ENCODE results near the gene POC1A.
"Not testable (repeated sequence)": the region's sequence is repeated elsewhere in the genome, so short reads cannot be mapped to it uniquely, and the experiment has no call there.

POC1A gene

GRCh38 chr3:52183786-52184445 lies 29.7 kb upstream of the POC1A start:
- no peak for DNase-seq (ENCODE audit: low read depth in 2 of 2)

- no peak for DNase-seq (ENCODE audit: low read depth in 2 of 2)
These were observed 28.5 kb upstream of the POC1A start for GRCh38 chr3:52182691-52183090.

DNA sequence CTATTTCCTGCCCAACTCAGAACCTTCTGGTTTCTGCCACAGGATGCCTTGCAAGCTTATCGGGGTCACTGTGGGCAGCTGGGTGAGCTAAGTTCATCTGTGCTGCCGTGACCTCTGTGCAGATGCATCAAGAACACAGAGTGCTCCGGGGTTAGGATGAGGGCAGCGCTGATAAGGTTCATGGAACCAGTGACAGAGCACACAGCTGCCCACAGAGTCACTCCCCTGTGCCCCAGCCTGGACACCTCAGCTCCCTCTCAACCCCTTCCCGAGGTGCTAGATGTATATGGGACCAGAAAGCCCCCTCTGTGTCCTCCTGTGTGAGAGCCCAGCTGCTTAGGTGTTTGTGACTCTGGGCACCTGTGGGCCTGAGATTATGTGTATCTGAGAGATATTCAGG lies 28.0 kb upstream of the POC1A start:
- no peak for DNase-seq (ENCODE audit: low read depth in 2 of 2)

DNA sequence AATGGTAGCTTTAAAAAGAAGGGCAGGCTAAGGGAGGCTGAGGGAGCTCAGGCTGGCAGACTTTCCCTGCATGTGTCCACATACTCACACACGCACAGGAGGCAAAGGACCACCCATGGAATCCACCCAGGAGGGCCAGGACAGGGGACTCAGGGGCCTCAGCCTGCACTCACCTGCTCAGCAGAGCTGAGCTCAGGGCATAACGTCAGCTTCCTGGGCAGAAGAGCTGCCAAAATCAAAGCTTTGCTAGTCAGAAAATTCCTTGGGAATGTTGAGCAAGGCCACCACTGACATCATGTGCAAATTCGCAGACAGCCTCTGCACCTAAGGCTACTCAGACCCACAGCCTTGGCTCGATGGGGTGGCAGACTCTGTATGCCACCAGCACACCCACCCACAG lies 27.3 kb upstream of the POC1A start:
- DNase-seq (ENCODE audit: low read depth in 2 of 2), result no peak

GRCh38 chr3:52178537-52178936 lies 24.3 kb upstream of the POC1A start:
- DNase-seq (ENCODE audit: low read depth in 2 of 2), result no peak

- DNase-seq (ENCODE audit: low read depth in 2 of 2), result not testable (repeated sequence)
These were observed 23.9 kb upstream of the POC1A start for GRCh38 chr3:52178126-52178525.

DNA sequence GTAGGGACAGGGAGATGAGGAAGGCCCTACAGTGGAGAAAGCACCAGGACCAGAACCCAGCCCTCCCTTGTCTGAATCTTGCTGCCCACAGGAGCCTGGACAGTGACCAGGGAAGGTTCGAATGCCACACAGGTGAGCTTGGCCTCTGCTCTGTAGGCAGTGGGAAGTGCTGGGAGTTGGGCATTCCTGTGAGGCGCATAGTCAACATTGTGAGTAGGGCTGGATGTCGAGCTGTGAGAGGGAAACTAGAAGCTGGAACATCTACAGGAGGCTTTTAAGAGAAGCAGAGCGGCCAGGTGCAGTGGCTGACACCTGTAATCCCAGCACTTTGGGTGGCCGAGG lies 23.4 kb upstream of the POC1A start:
- no peak for DNase-seq (ENCODE audit: low read depth in 2 of 2)

DNA sequence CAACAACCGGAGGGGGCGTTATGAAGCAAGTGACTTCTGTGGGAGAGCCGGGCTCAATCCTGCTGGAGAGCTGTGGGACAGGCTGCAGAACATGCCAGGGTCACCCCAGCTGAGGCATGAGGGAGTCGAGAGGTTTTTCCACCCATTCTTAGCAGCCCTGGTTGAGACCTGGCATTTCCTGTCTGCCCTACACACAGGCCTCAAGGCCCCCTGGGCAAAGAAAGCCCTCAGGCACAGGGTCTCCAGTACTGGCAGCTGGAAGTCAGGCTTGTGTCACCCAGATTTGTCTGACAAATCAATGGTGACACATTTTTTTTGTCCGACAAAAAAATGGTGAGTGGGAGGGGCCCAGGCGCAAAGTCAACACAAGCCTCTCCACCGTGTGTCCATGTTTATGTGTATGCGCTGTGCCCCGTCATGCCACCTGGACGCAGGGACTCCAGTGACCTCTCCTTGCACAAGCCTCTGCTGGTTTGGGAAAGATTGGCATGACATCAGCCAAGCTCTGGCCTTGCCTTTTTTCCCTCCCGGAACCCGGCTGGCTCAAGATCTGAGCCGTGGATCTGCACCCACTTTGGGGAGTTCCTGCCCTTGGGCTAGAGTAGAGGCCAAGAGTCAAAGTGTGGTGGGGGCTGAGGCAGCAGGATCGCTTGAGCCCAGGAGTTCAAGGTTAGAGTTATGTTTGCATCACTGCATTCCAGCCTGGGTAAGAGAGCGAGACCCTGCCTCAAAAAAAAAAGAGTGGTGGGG lies 22.9 kb upstream of the POC1A start:
- DNase-seq (ENCODE audit: low read depth in 2 of 2), result no peak

DNA sequence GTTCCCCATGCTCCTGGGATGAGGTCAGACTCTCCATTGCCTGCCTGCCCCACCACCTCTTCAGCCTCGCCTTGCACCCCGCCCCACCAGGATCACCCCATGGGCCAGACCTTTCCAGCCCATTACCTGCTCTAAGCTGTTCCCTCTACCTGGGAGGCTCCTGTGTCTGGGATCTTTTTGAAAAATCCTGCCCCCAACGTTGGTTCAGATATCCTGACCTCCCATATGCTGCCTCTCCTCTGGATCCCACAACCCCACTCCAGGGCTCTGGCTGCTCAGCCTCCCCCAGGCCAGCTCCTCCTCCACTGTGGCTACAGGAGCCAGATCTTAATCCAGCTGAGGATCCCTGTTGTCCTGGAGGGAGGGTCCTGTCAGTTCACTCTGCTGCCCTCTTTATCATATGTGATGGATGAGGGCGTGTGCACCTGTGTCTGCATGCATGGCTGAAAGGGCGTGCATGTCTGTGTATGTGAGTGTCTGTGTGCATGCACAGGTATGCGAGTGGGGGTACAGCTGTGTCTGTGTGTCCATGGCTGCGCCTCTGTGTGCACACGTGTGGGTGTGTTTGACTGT lies 22.0 kb upstream of the POC1A start:
- no peak for DNase-seq (ENCODE audit: low read depth in 2 of 2)

DNA sequence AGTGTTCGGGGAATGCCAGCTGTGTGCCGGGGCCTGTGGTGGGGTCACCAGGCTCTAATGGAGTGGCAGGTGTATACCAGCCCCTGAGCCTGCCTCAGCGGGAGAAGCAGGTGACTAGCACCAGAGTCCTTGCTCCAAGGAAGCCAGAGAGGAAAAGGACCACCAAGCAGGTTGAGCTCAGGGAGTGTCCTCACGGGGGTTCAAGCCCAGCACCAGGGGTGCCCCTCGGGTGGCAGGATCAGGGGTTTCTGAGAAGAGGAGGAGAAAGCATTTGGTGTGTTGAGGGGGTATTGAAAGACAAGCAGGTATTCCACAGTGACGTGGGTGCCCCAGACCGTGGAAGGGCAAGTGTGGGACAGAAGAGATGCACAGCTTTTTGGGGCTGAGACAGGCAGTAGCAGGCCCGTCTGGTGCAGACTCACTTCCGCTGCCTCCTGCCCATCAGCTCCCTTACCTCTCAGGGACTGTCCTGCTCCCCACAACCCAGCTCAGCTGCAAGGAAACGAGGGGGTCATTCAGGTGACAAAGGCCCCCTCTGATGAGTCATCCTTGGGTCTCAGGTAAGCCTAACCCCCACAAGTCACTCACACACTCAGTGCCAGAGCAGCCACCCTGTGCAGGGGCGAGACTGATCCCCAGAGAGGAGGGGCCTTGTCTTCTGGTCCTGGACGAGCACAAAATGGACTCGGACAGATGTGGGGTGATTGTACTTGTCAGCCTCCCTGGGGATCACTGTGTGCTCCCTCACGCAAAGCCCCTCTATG lies 21.4 kb upstream of the POC1A start:
- no peak for DNase-seq (ENCODE audit: low read depth in 2 of 2)

DNA sequence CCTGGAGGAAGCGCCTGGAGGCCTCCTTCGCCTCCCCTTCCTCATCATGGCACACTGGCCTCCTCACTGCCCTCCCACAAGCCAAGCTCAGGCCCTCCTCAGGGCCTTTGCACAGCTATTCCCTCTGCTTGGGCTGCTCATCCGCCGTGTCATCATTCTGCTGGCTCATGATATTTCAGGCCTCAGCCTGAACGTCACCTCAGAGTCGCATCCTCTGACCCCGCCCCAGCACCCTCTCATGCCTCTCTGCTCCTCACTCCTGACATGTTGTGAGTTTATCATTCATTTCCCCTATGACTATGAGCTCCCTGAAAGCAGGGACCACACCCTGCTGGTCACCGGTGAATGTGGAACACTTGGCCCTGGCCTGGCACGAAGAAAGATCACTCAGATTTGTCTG lies 20.7 kb upstream of the POC1A start:
- DNase-seq (ENCODE audit: low read depth in 2 of 2), result no peak

GRCh38 chr3:52173101-52173500 lies 18.9 kb upstream of the POC1A start:
- DNase-seq (ENCODE audit: low read depth in 2 of 2), result no peak

- DNase-seq (ENCODE audit: low read depth in 2 of 2), result no peak
These were observed 18.1 kb upstream of the POC1A start for GRCh38 chr3:52172262-52172757.

- DNase-seq (ENCODE audit: low read depth in 2 of 2), result peak in 1 of 2 experiments; percentile 3
These were observed 17.5 kb upstream of the POC1A start for GRCh38 chr3:52171514-52172261.

- DNase-seq (ENCODE audit: low read depth in 2 of 2), result not testable (repeated sequence)
These were observed 16.0 kb upstream of the POC1A start for GRCh38 chr3:52170217-52170616.

- no peak for DNase-seq (ENCODE audit: low read depth in 2 of 2)
These were observed 13.0 kb upstream of the POC1A start for GRCh38 chr3:52167240-52167639.

- no peak for DNase-seq (ENCODE audit: low read depth in 2 of 2)
These were observed 8.1 kb upstream of the POC1A start for GRCh38 chr3:52162250-52162872.

DNA sequence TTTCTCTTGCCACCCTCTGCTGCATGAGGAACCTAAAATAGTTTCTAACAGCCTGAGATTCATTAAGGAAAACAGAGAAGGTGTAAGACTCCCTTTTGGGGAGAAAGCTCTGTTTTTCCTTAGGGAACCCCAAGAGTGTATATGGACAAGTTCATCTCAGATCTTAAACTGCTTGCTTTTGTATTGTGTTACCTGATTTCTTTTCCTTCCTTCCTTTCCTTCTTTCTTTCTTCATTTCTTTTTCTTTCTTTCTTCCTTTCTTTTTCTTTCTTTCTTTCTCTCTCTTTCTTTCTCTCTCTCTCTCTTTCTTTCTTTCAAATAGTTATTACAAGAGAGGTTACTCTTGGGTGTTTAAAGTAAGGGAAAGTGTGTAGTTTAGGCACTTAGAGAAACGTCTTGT lies 5.3 kb upstream of the POC1A start:
- DNase-seq (ENCODE audit: low read depth in 2 of 2), result no peak

- no peak for DNase-seq (ENCODE audit: low read depth in 2 of 2)
These were observed 1.7 kb upstream of the POC1A start for GRCh38 chr3:52155912-52156311.

DNA sequence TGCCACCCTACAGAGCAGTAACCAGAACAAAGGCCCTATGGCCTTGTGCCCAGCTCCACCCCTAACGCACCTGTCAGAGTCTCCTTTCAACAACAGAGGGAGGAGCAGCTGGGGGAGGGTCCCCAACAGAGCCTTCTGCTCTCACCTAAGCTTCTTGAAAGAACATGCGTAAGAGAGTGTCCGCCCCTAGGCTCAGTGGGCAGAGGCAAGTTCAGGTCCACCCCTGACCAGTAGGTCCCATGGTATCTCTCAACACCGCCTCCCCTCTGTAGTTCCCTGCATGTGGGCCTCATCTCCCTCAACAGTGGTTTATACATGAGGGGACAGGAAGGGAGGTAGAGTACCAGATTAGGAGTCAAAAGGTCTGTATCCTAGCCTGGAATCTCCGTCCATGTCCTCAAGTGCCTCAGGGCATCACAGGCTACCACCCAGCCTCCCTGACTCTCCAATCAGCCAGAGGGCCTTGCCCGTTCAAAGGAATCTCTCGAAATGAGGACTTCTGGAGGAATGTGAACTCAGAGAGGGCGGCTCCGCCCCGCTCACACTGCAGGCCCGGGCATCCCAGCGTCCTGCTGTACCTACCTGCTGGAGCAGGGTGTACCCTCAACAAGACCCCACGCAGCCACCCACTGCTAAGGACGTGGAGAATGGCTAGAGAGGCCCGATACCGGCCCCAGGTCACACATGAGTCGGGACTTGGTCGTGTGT lies 680 bp downstream of the POC1A start:
- DNase-seq (ENCODE audit: low read depth in 2 of 2), result no peak

GRCh38 chr3:52151991-52152390 lies 2.2 kb downstream of the POC1A start:
- not testable (repeated sequence) for DNase-seq (ENCODE audit: low read depth in 2 of 2)

Measured in fibroblast of skin of left biceps (primary cell).